ENCODE results near the gene PRMT1. TPM values are rescaled to one million over a fixed set of nuclear protein-coding genes. Genes with fewer than 3 reads are reported as not detected.
A peak's percentile ranks its signal among the peaks of the same experiment; 100 is the strongest.

PRMT1 gene
- polyA plus RNA-seq, 3 donors, result 80.2 to 153 (median 118) TPM

- 91 to 92% (median 92%) methylated on average over 13 of the region's 13 CpGs for WGBS, 3 donors
- H3K27ac ChIP-seq (ENCODE audit: low read depth, low read length), result no peak overlapping the region
These were observed 31.1 kb upstream of the PRMT1 start for GRCh38 chr19:49645995-49646394.

- 88 to 94% (median 91%) methylated on average over 17 of the region's 17 CpGs for WGBS, 3 donors
- no peak overlapping the region for H3K27ac ChIP-seq (ENCODE audit: low read depth, low read length)
These were observed 30.5 kb upstream of the PRMT1 start for GRCh38 chr19:49646586-49646985.

- WGBS, 3 donors, result 94 to 96% (median 95%) methylated on average over 51 to 72 of the region's 72 CpGs
- H3K27ac ChIP-seq (ENCODE audit: low read depth, low read length), result no peak overlapping the region
These were observed 25.8 kb upstream of the PRMT1 start for GRCh38 chr19:49651029-49651819.

- 96 to 97% (median 97%) methylated on average over 78 to 110 of the region's 110 CpGs for WGBS, 3 donors
- no peak overlapping the region for H3K27ac ChIP-seq (ENCODE audit: low read depth, low read length)
These were observed 25.1 kb upstream of the PRMT1 start for GRCh38 chr19:49651820-49652550.

- 92 to 95% (median 93%) methylated on average over 55 to 58 of the region's 58 CpGs for whole genome bisulfite sequencing, 3 donors
- no peak overlapping the region for H3K27ac ChIP-seq (ENCODE audit: low read depth, low read length)
These were observed 24.3 kb upstream of the PRMT1 start for GRCh38 chr19:49652551-49653465.

- no peak overlapping the region for H3K27ac ChIP-seq (ENCODE audit: low read depth, low read length)
These were observed 23.6 kb upstream of the PRMT1 start for GRCh38 chr19:49653466-49653806.

GRCh38 chr19:49654581-49654980, 22.5 kb upstream of the PRMT1 start:
- WGBS, 3 donors, result 87 to 88% (median 87%) methylated on average over 10 of the region's 10 CpGs
- peak overlapping the region; percentile 9 for H3K27ac ChIP-seq (ENCODE audit: low read depth, low read length)

More at GRCh38 chr19:49653466-49653806, 23.6 kb upstream of the PRMT1 start:
- WGBS, 3 donors, result 80 to 96% (median 85%) methylated on average over 11 to 13 of the region's 13 CpGs

GRCh38 chr19:49655570-49656455, 21.3 kb upstream of the PRMT1 start:
- 87 to 92% (median 90%) methylated on average over 23 of the region's 23 CpGs for WGBS, 3 donors
- no peak overlapping the region for H3K27ac ChIP-seq (ENCODE audit: low read depth, low read length)

- no peak overlapping the region for H3K27ac ChIP-seq (ENCODE audit: low read depth, low read length)
- WGBS, 3 donors, result 89 to 93% (median 91%) methylated on average over 17 of the region's 17 CpGs
These were observed 20.5 kb upstream of the PRMT1 start for GRCh38 chr19:49656456-49657109.

GRCh38 chr19:49657493-49658138, 19.5 kb upstream of the PRMT1 start:
- H3K27ac ChIP-seq (ENCODE audit: low read depth, low read length), result no peak overlapping the region
- 86 to 92% (median 92%) methylated on average over 22 of the region's 22 CpGs for WGBS, 3 donors

- 87 to 94% (median 89%) methylated on average over 13 to 15 of the region's 15 CpGs for WGBS, 3 donors
- no peak overlapping the region for H3K27ac ChIP-seq (ENCODE audit: low read depth, low read length)
These were observed 18.9 kb upstream of the PRMT1 start for GRCh38 chr19:49658139-49658517.

GRCh38 chr19:49658566-49659442, 18.3 kb upstream of the PRMT1 start:
- H3K27ac ChIP-seq (ENCODE audit: low read depth, low read length), result no peak overlapping the region
- 91 to 96% (median 92%) methylated on average over 12 of the region's 12 CpGs for WGBS, 3 donors

- 88 to 90% (median 88%) methylated on average over 15 of the region's 15 CpGs for WGBS, 3 donors
- no peak overlapping the region for H3K27ac ChIP-seq (ENCODE audit: low read depth, low read length)
These were observed 16.6 kb upstream of the PRMT1 start for GRCh38 chr19:49660338-49660961.

GRCh38 chr19:49662011-49662410, 15.1 kb upstream of the PRMT1 start:
- WGBS, 3 donors, result 89 to 93% (median 92%) methylated on average over 15 to 16 of the region's 16 CpGs
- H3K27ac ChIP-seq (ENCODE audit: low read depth, low read length), result no peak overlapping the region

GRCh38 chr19:49663224-49663623, 13.8 kb upstream of the PRMT1 start:
- no peak overlapping the region for H3K27ac ChIP-seq (ENCODE audit: low read depth, low read length)
- WGBS, 3 donors, result 88 to 91% (median 89%) methylated on average over 12 of the region's 12 CpGs

Measured in adipose tissue (tissue), 3 donors.